GM12878 (cell line): ENCODE data around the gene ZFPM1.

Experiments
- CREB1 ChIP-seq: IDR thresholded peaks from 2 replicates; pipeline ENCODE4 v1.6.1; 2012; ENCODE audit warnings: low read depth, mild to moderate bottlenecking, inconsistent platforms
- POLR2AphosphoS2 ChIP-seq: IDR thresholded peaks from 2 replicates; pipeline ENCODE4 v1.6.1; 2011; ENCODE audit warnings: low read depth, mild to moderate bottlenecking, low read length, improper control_type of control experiment, moderate library complexity
- TF ChIP-seq, protein P1 (sequence below), 3 experiments: IDR thresholded peaks in 2 of 3; conservative IDR thresholded peaks in 1 of 3; 2 replicates each; pipeline ENCODE4 v1.5.1; 2011; ENCODE audit warnings: low read depth in 3 of 3, low read length in 3 of 3, mild to moderate bottlenecking in 3 of 3, control low read depth in 2 of 3, moderate library complexity in 2 of 3, inconsistent platforms in 1 of 3, mixed read lengths in 1 of 3; ENCODE audit not compliant: control insufficient read depth in 2 of 3, insufficient read depth in 1 of 3; ENCODE audit errors: extremely low read depth in 1 of 3

- TF ChIP-seq CREB1 (no peak), POLR2AphosphoS2 (no peak)
- TF ChIP-seq, protein P1, sequence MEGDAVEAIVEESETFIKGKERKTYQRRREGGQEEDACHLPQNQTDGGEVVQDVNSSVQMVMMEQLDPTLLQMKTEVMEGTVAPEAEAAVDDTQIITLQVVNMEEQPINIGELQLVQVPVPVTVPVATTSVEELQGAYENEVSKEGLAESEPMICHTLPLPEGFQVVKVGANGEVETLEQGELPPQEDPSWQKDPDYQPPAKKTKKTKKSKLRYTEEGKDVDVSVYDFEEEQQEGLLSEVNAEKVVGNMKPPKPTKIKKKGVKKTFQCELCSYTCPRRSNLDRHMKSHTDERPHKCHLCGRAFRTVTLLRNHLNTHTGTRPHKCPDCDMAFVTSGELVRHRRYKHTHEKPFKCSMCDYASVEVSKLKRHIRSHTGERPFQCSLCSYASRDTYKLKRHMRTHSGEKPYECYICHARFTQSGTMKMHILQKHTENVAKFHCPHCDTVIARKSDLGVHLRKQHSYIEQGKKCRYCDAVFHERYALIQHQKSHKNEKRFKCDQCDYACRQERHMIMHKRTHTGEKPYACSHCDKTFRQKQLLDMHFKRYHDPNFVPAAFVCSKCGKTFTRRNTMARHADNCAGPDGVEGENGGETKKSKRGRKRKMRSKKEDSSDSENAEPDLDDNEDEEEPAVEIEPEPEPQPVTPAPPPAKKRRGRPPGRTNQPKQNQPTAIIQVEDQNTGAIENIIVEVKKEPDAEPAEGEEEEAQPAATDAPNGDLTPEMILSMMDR (IDR thresholded peaks at IDR 0.05 in 2 of 3, conservative IDR thresholded peaks at IDR 0.05 in 1 of 3; ENCODE audit: control insufficient read depth in 2 of 3, extremely low read depth in 1 of 3, insufficient read depth in 1 of 3, low read depth in 3 of 3, low read length in 3 of 3): no peak
Observed at GRCh38 chr16:88448461-88449266, 4.4 kb upstream of the ZFPM1 start.
